Gastroesophageal sphincter (tissue), 4 donors: ENCODE data around the gene AR. TPM values are rescaled to one million over a fixed set of nuclear protein-coding genes. Genes with fewer than 3 reads are reported as not detected.

Experiments used
- ATAC-seq: fragments of 150-250 bp; one replicate; pipeline ENCODE4 v1.9.1; 2016; ENCODE audit warnings: mild to moderate bottlenecking, moderate library complexity
- H3K27ac ChIP-seq, 4 donors: fragments of 200-600 bp; sonication (generic) in 3 of 4; 1 replicate in 3 of 4; 2 replicates in 1 of 4; pipeline ENCODE4 v1.5.1; 2016 to 2019
- H3K27me3 ChIP-seq: fragments of 200-600 bp; sonication (generic); one replicate; pipeline ENCODE4 v1.5.1; 2019
- H3K36me3 ChIP-seq, 2 donors: fragments of 200-600 bp; sonication (generic); one replicate each; pipeline ENCODE4 v1.5.1; 2019; ENCODE audit warnings: control low read depth in 1 of 2
- H3K4me1 ChIP-seq, 3 donors: fragments of 200-600 bp; sonication (generic); 1 replicate in 2 of 3; 2 replicates in 1 of 3; pipeline ENCODE4 v1.5.1; 2016 to 2019; ENCODE audit warnings: control low read depth in 2 of 3
- H3K4me3 ChIP-seq, 2 donors: fragments of 200-600 bp; sonication (generic); one replicate each; pipeline ENCODE4 v1.5.1; 2019; ENCODE audit warnings: mild to moderate bottlenecking in 1 of 2, moderate library complexity in 1 of 2
- H3K9me3 ChIP-seq, 3 donors: fragments of 200-600 bp; sonication (generic); one replicate each; pipeline ENCODE4 v1.5.1; 2017 to 2019; ENCODE audit warnings: control low read depth in 2 of 3
- EP300 ChIP-seq: sonication (generic); formaldehyde crosslinking; IDR thresholded peaks from one replicate; pipeline ENCODE4 v1.6.1; 2017; ENCODE audit warnings: antibody characterized with exemption, mild to moderate bottlenecking
- POLR2A ChIP-seq, 2 donors: fragments of 450-650 bp; IDR thresholded peaks; one replicate each; pipeline ENCODE4 v1.6.1; 2017; ENCODE audit warnings: antibody characterized with exemption in 2 of 2, mild to moderate bottlenecking in 2 of 2, moderate library complexity in 1 of 2
- POLR2AphosphoS5 ChIP-seq: sonication (generic); formaldehyde crosslinking; IDR thresholded peaks from one replicate; pipeline ENCODE4 v1.6.1; 2017; ENCODE audit warnings: antibody characterized with exemption
- WGBS, 2 donors: methylation state at CpG; one replicate each; pipeline ENCODE4 v1.1.5; 2018; ENCODE audit warnings: low coverage in 1 of 2; 5-methylcytosine and 5-hydroxymethylcytosine counted together
- total RNA-seq, 4 donors: library from RNA; depleted of rRNA; stranded (reverse); fragments of >200 nt; gene quantifications; one replicate each; pipeline ENCODE4 v1.1.0, GENCODE V29; 2016
- TF ChIP-seq, protein P1 (sequence below), 4 experiments: fragments of 200-600 bp in 2 of 4; fragments of 450-650 bp in 2 of 4; sonication (generic) in 1 of 4; IDR thresholded peaks; one replicate each; pipeline ENCODE4 v1.5.1; 2017 to 2019; ENCODE audit warnings: antibody characterized with exemption in 4 of 4, mild to moderate bottlenecking in 2 of 4, moderate library complexity in 2 of 4

AR gene
- 1 to 10 TPM; 2.9 to 9.8 (median 6.3) TPM for total RNA-seq

GRCh38 chrX:67543818-67544217 is at the start of gene AR:
TSS of gene AR (plus strand) at chrX:67544021. CDS start at chrX:67545147, 1,126 bp downstream.
- peak; percentile 71 for ATAC-seq
- 0% methylated on average over 13 of the region's 30 CpGs; no CpG with 5 or more reads in 1 of the 2 donors for WGBS, 2 donors
- TF ChIP-seq POLR2A (IDR thresholded peaks at IDR 0.05), result no peak
- no peak for TF ChIP-seq EP300
- TF ChIP-seq POLR2AphosphoS5, result no peak
- TF ChIP-seq, protein P1, sequence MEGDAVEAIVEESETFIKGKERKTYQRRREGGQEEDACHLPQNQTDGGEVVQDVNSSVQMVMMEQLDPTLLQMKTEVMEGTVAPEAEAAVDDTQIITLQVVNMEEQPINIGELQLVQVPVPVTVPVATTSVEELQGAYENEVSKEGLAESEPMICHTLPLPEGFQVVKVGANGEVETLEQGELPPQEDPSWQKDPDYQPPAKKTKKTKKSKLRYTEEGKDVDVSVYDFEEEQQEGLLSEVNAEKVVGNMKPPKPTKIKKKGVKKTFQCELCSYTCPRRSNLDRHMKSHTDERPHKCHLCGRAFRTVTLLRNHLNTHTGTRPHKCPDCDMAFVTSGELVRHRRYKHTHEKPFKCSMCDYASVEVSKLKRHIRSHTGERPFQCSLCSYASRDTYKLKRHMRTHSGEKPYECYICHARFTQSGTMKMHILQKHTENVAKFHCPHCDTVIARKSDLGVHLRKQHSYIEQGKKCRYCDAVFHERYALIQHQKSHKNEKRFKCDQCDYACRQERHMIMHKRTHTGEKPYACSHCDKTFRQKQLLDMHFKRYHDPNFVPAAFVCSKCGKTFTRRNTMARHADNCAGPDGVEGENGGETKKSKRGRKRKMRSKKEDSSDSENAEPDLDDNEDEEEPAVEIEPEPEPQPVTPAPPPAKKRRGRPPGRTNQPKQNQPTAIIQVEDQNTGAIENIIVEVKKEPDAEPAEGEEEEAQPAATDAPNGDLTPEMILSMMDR (IDR thresholded peaks at IDR 0.05), result no peak
- Histone ChIP-seq H3K27ac (peak within 1 kb of the TSS in 3 of 4 donors; percentile 60 to 80 (median 78)), H3K27me3 (no peaks in the 10 kb centered on the region), H3K36me3 (no peaks in the 10 kb centered on the region), H3K4me1 (peaks cover 0 to 21% (median 0%) of the 10 kb centered on the region in 3 donors), H3K4me3 (peak within 1 kb of the TSS; percentile 43 to 57), H3K9me3 (no peaks in the 10 kb centered on the region)

- no peaks in the 10 kb centered on the region for H3K36me3 ChIP-seq
- no peaks in the 10 kb centered on the region for H3K27me3 ChIP-seq
- no peak overlapping the region for H3K4me3 ChIP-seq
- no peak for ATAC-seq
- TF ChIP-seq POLR2A (IDR thresholded peaks at IDR 0.05), result no peak
- no peak for TF ChIP-seq POLR2AphosphoS5
- no peak for TF ChIP-seq EP300
- TF ChIP-seq, protein P1 (IDR thresholded peaks at IDR 0.05), result no peak
- no peaks in the 10 kb centered on the region for H3K9me3 ChIP-seq
- H3K27ac ChIP-seq, result no peak overlapping the region
- 40 to 73% methylated on average over 1 of the region's 1 CpG for WGBS, 2 donors
- H3K4me1 ChIP-seq, result no peaks in the 10 kb centered on the region
Observed at GRCh38 chrX:67500617-67501016, 43.2 kb upstream of the AR start.

DNA sequence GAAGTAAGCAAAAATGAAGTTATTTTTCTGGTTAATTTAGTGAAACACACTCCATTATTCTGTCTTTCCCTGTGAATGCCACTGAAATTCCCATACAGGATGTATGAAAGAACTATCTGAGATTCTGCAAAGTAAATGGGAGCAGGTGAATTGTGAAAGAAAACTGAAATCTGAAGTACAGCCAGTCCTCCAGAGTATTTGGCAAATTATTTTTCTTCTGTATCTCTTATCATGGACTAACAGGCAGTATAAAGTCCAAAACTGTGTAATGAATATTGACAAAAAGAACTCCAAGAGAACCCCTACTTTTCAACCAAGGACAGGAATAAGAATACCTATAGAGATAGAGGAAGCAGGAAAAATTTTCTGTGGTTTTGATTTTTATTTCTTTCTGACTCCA is 40.8 kb upstream of the AR start:
- Histone ChIP-seq H3K4me3 (no peak overlapping the region), H3K27ac (no peak overlapping the region), H3K36me3 (no peaks in the 10 kb centered on the region), H3K4me1 (no peaks in the 10 kb centered on the region), H3K27me3 (no peaks in the 10 kb centered on the region), H3K9me3 (no peaks in the 10 kb centered on the region)
- no peak for ATAC-seq
- no peak for TF ChIP-seq EP300
- TF ChIP-seq POLR2A (IDR thresholded peaks at IDR 0.05), result no peak
- no peak for TF ChIP-seq POLR2AphosphoS5
- TF ChIP-seq, protein P1 (IDR thresholded peaks at IDR 0.05), result no peak

DNA sequence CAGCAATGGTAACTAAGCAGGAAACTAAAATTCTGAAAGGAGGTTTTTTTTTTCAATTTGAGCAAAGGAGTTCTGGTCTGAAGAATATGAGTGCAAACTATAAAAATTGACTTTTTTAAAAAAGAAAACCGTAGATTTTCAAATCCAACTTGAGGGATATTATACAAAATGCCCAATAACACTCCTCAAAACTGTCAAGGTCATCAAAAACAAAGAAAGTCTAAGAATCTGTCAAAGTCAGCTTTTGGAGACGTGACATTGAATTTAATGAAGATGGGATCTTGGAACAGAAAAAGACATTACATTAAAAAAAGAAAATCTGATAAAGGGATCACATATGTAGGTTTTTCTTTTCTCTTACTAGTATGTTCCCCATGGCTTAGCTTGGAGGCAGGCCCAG is 40.4 kb upstream of the AR start:
- no peaks in the 10 kb centered on the region for H3K4me1 ChIP-seq
- H3K4me3 ChIP-seq, result no peak overlapping the region
- no peak overlapping the region for H3K27ac ChIP-seq
- no peaks in the 10 kb centered on the region for H3K36me3 ChIP-seq
- H3K9me3 ChIP-seq, result no peaks in the 10 kb centered on the region
- 47 to 76% methylated on average over 2 of the region's 2 CpGs for WGBS, 2 donors
- no peaks in the 10 kb centered on the region for H3K27me3 ChIP-seq
- TF ChIP-seq POLR2AphosphoS5 (no peak), POLR2A (IDR thresholded peaks at IDR 0.05) (no peak), EP300 (no peak)
- TF ChIP-seq, protein P1 (IDR thresholded peaks at IDR 0.05), result no peak
- ATAC-seq, result no peak

- no peak overlapping the region for H3K27ac ChIP-seq
- peaks cover 0 to 6% (median 0%) of the 10 kb centered on the region in 3 donors for H3K9me3 ChIP-seq
- no peak overlapping the region for H3K4me3 ChIP-seq
- H3K36me3 ChIP-seq, result no peaks in the 10 kb centered on the region
- H3K4me1 ChIP-seq, result no peaks in the 10 kb centered on the region
- TF ChIP-seq POLR2AphosphoS5, result no peak
- TF ChIP-seq, protein P1 (IDR thresholded peaks at IDR 0.05), result no peak
- no peak for TF ChIP-seq EP300
- TF ChIP-seq POLR2A (IDR thresholded peaks at IDR 0.05), result no peak
- no peaks in the 10 kb centered on the region for H3K27me3 ChIP-seq
- no peak for ATAC-seq
Observed at GRCh38 chrX:67520671-67521070, 23.1 kb upstream of the AR start.
